AG10803 (cell line): ENCODE results near the gene FAM241B.

Experiments
- DNase-seq: peaks from one replicate; pipeline ENCODE4 v3.0.0; 2010; ENCODE audit warnings: low read depth
- H3K4me3 ChIP-seq: 2 replicates; pipeline ENCODE4 v1.5.1; 2011; ENCODE audit warnings: mild to moderate bottlenecking, low read length, control low read depth
- TF ChIP-seq, protein P1 (sequence below): conservative IDR thresholded peaks from 2 replicates; pipeline ENCODE4 v1.5.1; 2011; ENCODE audit warnings: mild to moderate bottlenecking, low read length, control low read depth, inconsistent platforms

Gene FAM241B

GRCh38 chr10:69655868-69656555 lies 26.0 kb downstream of the FAM241B start:
- TF ChIP-seq, protein P1, sequence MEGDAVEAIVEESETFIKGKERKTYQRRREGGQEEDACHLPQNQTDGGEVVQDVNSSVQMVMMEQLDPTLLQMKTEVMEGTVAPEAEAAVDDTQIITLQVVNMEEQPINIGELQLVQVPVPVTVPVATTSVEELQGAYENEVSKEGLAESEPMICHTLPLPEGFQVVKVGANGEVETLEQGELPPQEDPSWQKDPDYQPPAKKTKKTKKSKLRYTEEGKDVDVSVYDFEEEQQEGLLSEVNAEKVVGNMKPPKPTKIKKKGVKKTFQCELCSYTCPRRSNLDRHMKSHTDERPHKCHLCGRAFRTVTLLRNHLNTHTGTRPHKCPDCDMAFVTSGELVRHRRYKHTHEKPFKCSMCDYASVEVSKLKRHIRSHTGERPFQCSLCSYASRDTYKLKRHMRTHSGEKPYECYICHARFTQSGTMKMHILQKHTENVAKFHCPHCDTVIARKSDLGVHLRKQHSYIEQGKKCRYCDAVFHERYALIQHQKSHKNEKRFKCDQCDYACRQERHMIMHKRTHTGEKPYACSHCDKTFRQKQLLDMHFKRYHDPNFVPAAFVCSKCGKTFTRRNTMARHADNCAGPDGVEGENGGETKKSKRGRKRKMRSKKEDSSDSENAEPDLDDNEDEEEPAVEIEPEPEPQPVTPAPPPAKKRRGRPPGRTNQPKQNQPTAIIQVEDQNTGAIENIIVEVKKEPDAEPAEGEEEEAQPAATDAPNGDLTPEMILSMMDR, result no peak
- DNase-seq, result no peak
- H3K4me3 ChIP-seq, result no peak overlapping the region

GRCh38 chr10:69656742-69657269 lies 26.8 kb downstream of the FAM241B start:
- DNase-seq, result no peak
- H3K4me3 ChIP-seq, result no peak overlapping the region
- TF ChIP-seq, protein P1, result no peak

DNA sequence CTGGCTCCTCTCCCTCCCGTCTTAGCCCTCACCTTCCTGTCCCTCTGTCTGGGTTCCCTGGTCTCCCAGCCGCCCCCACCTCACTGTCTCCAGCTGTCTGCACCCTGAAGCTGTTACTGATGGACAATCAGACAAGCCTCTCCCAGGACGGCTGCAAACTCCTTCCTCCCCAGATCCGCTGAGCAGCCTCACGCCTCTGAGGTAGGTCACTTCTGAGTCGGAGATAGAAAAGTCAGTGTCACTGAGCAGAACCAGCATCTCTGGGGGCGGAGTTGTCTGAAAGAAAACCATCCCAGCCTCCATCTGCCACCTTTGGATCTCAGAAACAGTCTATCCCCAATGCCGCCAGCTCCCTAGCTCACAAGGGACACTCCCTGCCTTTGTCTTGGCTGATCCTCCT lies 27.4 kb downstream of the FAM241B start:
- no peak for DNase-seq
- no peak overlapping the region for H3K4me3 ChIP-seq
- TF ChIP-seq, protein P1, result no peak

GRCh38 chr10:69657866-69658265 lies 27.8 kb downstream of the FAM241B start:
- H3K4me3 ChIP-seq, result no peak overlapping the region
- TF ChIP-seq, protein P1, result no peak
- no peak for DNase-seq

- DNase-seq, result no peak
- no peak overlapping the region for H3K4me3 ChIP-seq
- TF ChIP-seq, protein P1, result no peak
Measured at GRCh38 chr10:69659241-69660038, 29.4 kb downstream of the FAM241B start.

GRCh38 chr10:69660296-69660695 lies 30.2 kb downstream of the FAM241B start:
- H3K4me3 ChIP-seq, result no peak overlapping the region
- DNase-seq, result no peak
- TF ChIP-seq, protein P1, result no peak
